Measurements from ENCODE around the gene LDLRAD2. TPM values are rescaled to one million over a fixed set of nuclear protein-coding genes. Genes with fewer than 3 reads are reported as not detected.
A peak's percentile ranks its signal among the peaks of the same experiment; 100 is the strongest.
"Not testable (repeated sequence)": the region's sequence is repeated elsewhere in the genome, so short reads cannot be mapped to it uniquely, and the experiment has no call there.

Gene LDLRAD2
- polyA plus RNA-seq (ENCODE audit: insufficient read length in 4 of 4), result 1 to 10 TPM; 3.3 to 5.2 (median 4.3) TPM

GRCh38 chr1:21811875-21812305, at the start of gene LDLRAD2:
LDLRAD2 (plus strand) TSS chr1:21812265; CDS start chr1:21812452, 187 bp downstream.
- DNase-seq (ENCODE audit: low read depth in 4 of 4, low spot score in 2 of 4), result no peak

- no peak for DNase-seq (ENCODE audit: low read depth in 4 of 4, low spot score in 2 of 4)
Measured at GRCh38 chr1:21763236-21763635, 48.8 kb upstream of the LDLRAD2 start.

GRCh38 chr1:21763694-21764419, 48.2 kb upstream of the LDLRAD2 start:
- DNase-seq (ENCODE audit: low read depth in 4 of 4, low spot score in 2 of 4), result no peak

- peak in 1 of 4 donors; percentile 2 for DNase-seq (ENCODE audit: low read depth in 4 of 4, low spot score in 2 of 4)
Measured at GRCh38 chr1:21764615-21765423, 47.2 kb upstream of the LDLRAD2 start.

- DNase-seq (ENCODE audit: low read depth in 4 of 4, low spot score in 2 of 4), result no peak
Measured at GRCh38 chr1:21766210-21766609, 45.9 kb upstream of the LDLRAD2 start.

- DNase-seq (ENCODE audit: low read depth in 4 of 4, low spot score in 2 of 4), result not testable (repeated sequence)
Measured at GRCh38 chr1:21767106-21767505, 45.0 kb upstream of the LDLRAD2 start.

GRCh38 chr1:21770201-21770600, 41.9 kb upstream of the LDLRAD2 start:
- DNase-seq (ENCODE audit: low read depth in 4 of 4, low spot score in 2 of 4), result no peak

GRCh38 chr1:21770602-21771001, 41.5 kb upstream of the LDLRAD2 start:
- DNase-seq (ENCODE audit: low read depth in 4 of 4, low spot score in 2 of 4), result not testable (repeated sequence)

- DNase-seq (ENCODE audit: low read depth in 4 of 4, low spot score in 2 of 4), result not testable (repeated sequence)
Measured at GRCh38 chr1:21771672-21772071, 40.4 kb upstream of the LDLRAD2 start.

- no peak for DNase-seq (ENCODE audit: low read depth in 4 of 4, low spot score in 2 of 4)
Measured at GRCh38 chr1:21773585-21773984, 38.5 kb upstream of the LDLRAD2 start.

GRCh38 chr1:21774835-21775549, 37.1 kb upstream of the LDLRAD2 start:
- no peak for DNase-seq (ENCODE audit: low read depth in 4 of 4, low spot score in 2 of 4)

- DNase-seq (ENCODE audit: low read depth in 4 of 4, low spot score in 2 of 4), result no peak
Measured at GRCh38 chr1:21775550-21775914, 36.5 kb upstream of the LDLRAD2 start.

- DNase-seq (ENCODE audit: low read depth in 4 of 4, low spot score in 2 of 4), result no peak
Measured at GRCh38 chr1:21775985-21776562, 36.0 kb upstream of the LDLRAD2 start.

- not testable (repeated sequence) for DNase-seq (ENCODE audit: low read depth in 4 of 4, low spot score in 2 of 4)
Measured at GRCh38 chr1:21776925-21777324, 35.1 kb upstream of the LDLRAD2 start.

- DNase-seq (ENCODE audit: low read depth in 4 of 4, low spot score in 2 of 4), result no peak
Measured at GRCh38 chr1:21778405-21778727, 33.7 kb upstream of the LDLRAD2 start.

GRCh38 chr1:21779613-21780521, 32.2 kb upstream of the LDLRAD2 start:
- DNase-seq (ENCODE audit: low read depth in 4 of 4, low spot score in 2 of 4), result no peak

- peak; percentile 24 to 45 (median 34) for DNase-seq (ENCODE audit: low read depth in 4 of 4, low spot score in 2 of 4)
Measured at GRCh38 chr1:21781815-21782348, 30.2 kb upstream of the LDLRAD2 start.

- DNase-seq (ENCODE audit: low read depth in 4 of 4, low spot score in 2 of 4), result peak in 3 of 4 donors; percentile 30 to 48 (median 36)
Measured at GRCh38 chr1:21782349-21782867, 29.7 kb upstream of the LDLRAD2 start.

All from left renal cortex interstitium (tissue), 4 donors.